Left kidney (tissue), 8 donors: Measurements from ENCODE around the gene TMEM18. TPM values are rescaled to one million over a fixed set of nuclear protein-coding genes. Genes with fewer than 3 reads are reported as not detected.
"Not testable (repeated sequence)": the region's sequence is repeated elsewhere in the genome, so short reads cannot be mapped to it uniquely, and the experiment has no call there.

Source experiments
- DNase-seq: peaks from one replicate; pipeline ENCODE4 v3.0.0-alpha.2; 2013
- long read RNA-seq, 8 donors: transcript quantifications; one replicate each; lab custom pipeline, GENCODE V29; 2026
- polyA plus RNA-seq: library from polyadenylated mRNA; unstranded; fragments of 120-200 nt; gene quantifications from one replicate; pipeline ENCODE4 v1.2.1, GENCODE V29; 2013; ENCODE audit not compliant: insufficient read length

Gene TMEM18
- 56.5 TPM for polyA plus RNA-seq
- long read RNA-seq, donor 1, transcript TMEM18-201 (5 exons, 2,762 nt) = major isoform, 31 of 42 reads
- long read RNA-seq, donor 1, transcript TMEM18-207 (4 exons, 1,767 nt) = minor isoform, 9 of 42 reads
- long read RNA-seq, donor 1, partial matches to known transcripts = 0 of 42 reads
- long read RNA-seq, donor 1, other reads (novel, unspliced or antisense) = 0 of 42 reads
- long read RNA-seq, donor 2, transcript TMEM18-201 (5 exons, 2,762 nt) = major isoform, 37 of 41 reads
- long read RNA-seq, donor 2, partial matches to known transcripts = 0 of 41 reads
- long read RNA-seq, donor 2, other reads (novel, unspliced or antisense) = 0 of 41 reads
- long read RNA-seq, donor 3, transcript TMEM18-201 (5 exons, 2,762 nt) = major isoform, 25 of 37 reads
- long read RNA-seq, donor 3, partial matches to known transcripts = 0 of 37 reads
- long read RNA-seq, donor 3, other reads (novel, unspliced or antisense) = 5 of 37 reads
- long read RNA-seq, donor 4, partial matches to known transcripts = 0 of 7 reads
- long read RNA-seq, donor 4, other reads (novel, unspliced or antisense) = 0 of 7 reads
- long read RNA-seq, donor 5, transcript TMEM18-207 (4 exons, 1,767 nt) = minor isoform, 8 of 74 reads
- long read RNA-seq, donor 5, transcript TMEM18-201 (5 exons, 2,762 nt) = major isoform, 60 of 74 reads
- long read RNA-seq, donor 5, partial matches to known transcripts = 0 of 74 reads
- long read RNA-seq, donor 5, other reads (novel, unspliced or antisense) = 0 of 74 reads
- long read RNA-seq, donor 6, transcript TMEM18-201 (5 exons, 2,762 nt) = major isoform, 34 of 48 reads
- long read RNA-seq, donor 6, partial matches to known transcripts = 6 of 48 reads
- long read RNA-seq, donor 6, other reads (novel, unspliced or antisense) = 0 of 48 reads
- long read RNA-seq, donor 7, transcript TMEM18-207 (4 exons, 1,767 nt) = minor isoform, 5 of 60 reads
- long read RNA-seq, donor 7, transcript TMEM18-208 (2 exons, 1,706 nt) = minor isoform, 9 of 60 reads
- long read RNA-seq, donor 7, transcript TMEM18-201 (5 exons, 2,762 nt) = major isoform, 32 of 60 reads
- long read RNA-seq, donor 7, partial matches to known transcripts = 6 of 60 reads
- long read RNA-seq, donor 7, other reads (novel, unspliced or antisense) = 7 of 60 reads
- long read RNA-seq, donor 8, transcript TMEM18-201 (5 exons, 2,762 nt) = major isoform, 11 of 13 reads
- long read RNA-seq, donor 8, partial matches to known transcripts = 0 of 13 reads
- long read RNA-seq, donor 8, other reads (novel, unspliced or antisense) = 0 of 13 reads

GRCh38 chr2:677056-677958 is at the start of gene TMEM18:
TMEM18 (minus strand) TSS chr2:677406; CDS start chr2:677345, 61 bp downstream.
- peak; percentile 97 for DNase-seq

GRCh38 chr2:726169-726568 is 49.0 kb upstream of the TMEM18 start:
- DNase-seq = no peak

- DNase-seq = no peak
Measured at GRCh38 chr2:725468-725867, 48.3 kb upstream of the TMEM18 start.

- no peak for DNase-seq
Measured at GRCh38 chr2:723761-724160, 46.6 kb upstream of the TMEM18 start.

- DNase-seq = no peak
Measured at GRCh38 chr2:720842-721241, 43.6 kb upstream of the TMEM18 start.

- no peak for DNase-seq
Measured at GRCh38 chr2:719734-720133, 42.5 kb upstream of the TMEM18 start.

- no peak for DNase-seq
Measured at GRCh38 chr2:719191-719590, 42.0 kb upstream of the TMEM18 start.

- no peak for DNase-seq
Measured at GRCh38 chr2:717661-718060, 40.5 kb upstream of the TMEM18 start.

GRCh38 chr2:715854-716560 is 38.8 kb upstream of the TMEM18 start:
- no peak for DNase-seq

GRCh38 chr2:715038-715437 is 37.8 kb upstream of the TMEM18 start:
- DNase-seq = no peak

- DNase-seq = peak; percentile 69
Measured at GRCh38 chr2:714005-714741, 37.0 kb upstream of the TMEM18 start.

- no peak for DNase-seq
Measured at GRCh38 chr2:710867-711665, 33.9 kb upstream of the TMEM18 start.

- no peak for DNase-seq
Measured at GRCh38 chr2:709138-709765, 32.0 kb upstream of the TMEM18 start.

- no peak for DNase-seq
Measured at GRCh38 chr2:708667-709066, 31.5 kb upstream of the TMEM18 start.

- no peak for DNase-seq
Measured at GRCh38 chr2:705971-706511, 28.8 kb upstream of the TMEM18 start.

GRCh38 chr2:702765-703164 is 25.6 kb upstream of the TMEM18 start:
- not testable (repeated sequence) for DNase-seq

GRCh38 chr2:696999-697627 is 19.9 kb upstream of the TMEM18 start:
- DNase-seq = no peak

- DNase-seq = no peak
Measured at GRCh38 chr2:696463-696862, 19.3 kb upstream of the TMEM18 start.
